ENCODE measurements around the gene EXOC3L2. TPM values are rescaled to one million over a fixed set of nuclear protein-coding genes. Genes with fewer than 3 reads are reported as not detected.

The EXOC3L2 gene
- total and polyA plus RNA-seq, 2 of the 8 experiments (the other 6 are each of a cell fraction or from before 2014, with no cell fraction given), result 1.4 to 1.6 TPM

DNA sequence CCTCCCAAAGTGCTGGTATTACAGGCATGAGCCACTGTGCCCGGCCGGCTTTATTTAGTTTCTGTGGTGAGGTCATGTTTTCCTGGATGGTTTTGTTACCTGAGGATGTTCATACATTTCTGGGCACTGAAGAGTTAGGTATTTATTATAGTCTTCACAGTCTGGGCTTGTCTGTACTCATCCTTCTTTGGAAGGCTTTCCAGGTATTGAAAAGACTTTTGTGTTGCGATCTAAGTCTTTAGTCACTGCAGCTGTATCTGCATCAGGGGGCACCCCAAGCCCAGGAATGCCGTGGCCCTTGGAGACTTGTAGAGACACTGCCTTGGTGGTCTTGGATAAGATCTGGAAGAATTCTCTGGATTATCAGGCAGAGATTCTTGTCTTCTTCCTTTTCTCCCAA is 53.8 kb downstream of the EXOC3L2 start:
- no peak overlapping the region for H3K4me2 ChIP-seq (ENCODE audit: insufficient read depth in 1 of 2, low read depth in 2 of 2, low read length in 2 of 2)
- no peak overlapping the region for H3K27ac ChIP-seq (ENCODE audit: low read depth, low read length)
- no peak overlapping the region for H2BK5ac ChIP-seq (ENCODE audit: low read depth, low read length)
- H4K20me1 ChIP-seq (replicated peaks in 1 of 2; ENCODE audit: control insufficient read depth in 1 of 2, insufficient read depth in 2 of 2, low read length in 2 of 2), result no peaks in the 10 kb centered on the region
- no peak overlapping the region for H2BK12ac ChIP-seq (ENCODE audit: low read depth, low read length)
- no peak overlapping the region for H3K18ac ChIP-seq (ENCODE audit: extremely low read depth, low read length)
- no peak overlapping the region for H2BK120ac ChIP-seq (replicated peaks; ENCODE audit: low read depth, low read length)
- peaks cover 0 to 3% (median 2%) of the 10 kb centered on the region in 4 experiments; a peak in 3 of 7 replicates for H3K4me1 ChIP-seq (replicated peaks in 1 of 4; ENCODE audit: control insufficient read depth in 3 of 4, insufficient read depth in 4 of 4, low read length in 3 of 4)
- no peak overlapping the region for H3K56ac ChIP-seq (replicated peaks; ENCODE audit: insufficient read length, low read depth, low read length)
- no peak overlapping the region for H3K4me3 ChIP-seq (ENCODE audit: extremely low read depth in 1 of 4, insufficient read depth in 2 of 4, low read depth in 3 of 4, low read length in 4 of 4)
- ChIA-PET POLR2A (ENCODE audit: partially characterized antibody) (interaction anchor here (0.6 to 0.7 kb wide), 3 partner anchors 12 to 127 kb away, joined by 3 to 4 read pairs (median 4); no protein-coding TSS in a partner anchor), CTCF (ENCODE audit: partially characterized antibody) (interaction anchor here (0.6 to 2.8 kb wide), 6 partner anchors 9 to 147 kb away, joined by 3 to 15 read pairs (median 5); no protein-coding TSS in a partner anchor)
- no peak for DNase-seq (ENCODE audit: low read depth in 1 of 2, low spot score in 2 of 2)
- H3K27me3 ChIP-seq (replicated peaks in 1 of 4; ENCODE audit: control insufficient read depth in 3 of 4, extremely low read depth in 1 of 4, insufficient read depth in 3 of 4, low read length in 3 of 4), result no peaks in the 10 kb centered on the region; a peak in 1 of 7 replicates
- H3K9me3 ChIP-seq (ENCODE audit: insufficient read depth in 2 of 2, low read depth in 1 of 2, low read length in 1 of 2), result no peaks in the 10 kb centered on the region
- H3K4ac ChIP-seq (replicated peaks; ENCODE audit: insufficient read length, low read depth, low read length), result no peak overlapping the region
- H3K23me2 ChIP-seq (ENCODE audit: low read depth, low read length), result no peaks in the 10 kb centered on the region
- H4K91ac ChIP-seq (replicated peaks; ENCODE audit: insufficient read length, low read length), result no peak overlapping the region
- H3K14ac ChIP-seq (ENCODE audit: insufficient read length), result no peak overlapping the region
- no peak overlapping the region for H3K9ac ChIP-seq (replicated peaks in 1 of 4; ENCODE audit: extremely low read depth in 1 of 4, low read depth in 3 of 4, low read length in 3 of 4)
- FAIRE-seq, result no peak
- H4K8ac ChIP-seq (ENCODE audit: extremely low read depth, insufficient read depth, low read length), result no peak overlapping the region
- no peak overlapping the region for H4K5ac ChIP-seq (ENCODE audit: insufficient read length, low read depth, low read length)
- H2AFZ ChIP-seq (ENCODE audit: low read length), result no peak overlapping the region; the same call in 1 of the 2 replicates
- no peaks in the 10 kb centered on the region for H3K79me1 ChIP-seq (ENCODE audit: low read depth, low read length)
- H2AK5ac ChIP-seq (ENCODE audit: low read depth, low read length), result no peak overlapping the region
- WGBS, 2 experiments (ENCODE audit: extremely low coverage in 1 of 2, insufficient coverage in 1 of 2, insufficient read length in 1 of 2, insufficient replicate concordance in 2 of 2, low coverage in 1 of 2, low lambda C conversion rate in 2 of 2, missing lambda C conversion rate in 1 of 2), result 89% methylated on average over 4 of the region's 4 CpGs; no CpG with 5 or more reads in 1 of the 2 experiments
- no peak overlapping the region for H3K23ac ChIP-seq (ENCODE audit: insufficient read length)
- H2BK15ac ChIP-seq (ENCODE audit: low read length), result no peak overlapping the region
- no peak overlapping the region for H2BK20ac ChIP-seq (ENCODE audit: low read length)
- no peaks in the 10 kb centered on the region for H3K79me2 ChIP-seq (ENCODE audit: control insufficient read depth in 1 of 2, insufficient read depth in 2 of 2, low read length in 2 of 2)
- no peaks in the 10 kb centered on the region for H3K36me3 ChIP-seq (ENCODE audit: control insufficient read depth in 2 of 4, insufficient read depth in 4 of 4, low read length in 3 of 4)
- TF ChIP-seq RFX5 (IDR thresholded peaks at IDR 0.05; ENCODE audit: borderline replicate concordance, low read depth, low read length), result no peak
- TF ChIP-seq YY1 (IDR thresholded peaks at IDR 0.05; ENCODE audit: low read depth, low read length), result no peak
- TF ChIP-seq, protein P1, sequence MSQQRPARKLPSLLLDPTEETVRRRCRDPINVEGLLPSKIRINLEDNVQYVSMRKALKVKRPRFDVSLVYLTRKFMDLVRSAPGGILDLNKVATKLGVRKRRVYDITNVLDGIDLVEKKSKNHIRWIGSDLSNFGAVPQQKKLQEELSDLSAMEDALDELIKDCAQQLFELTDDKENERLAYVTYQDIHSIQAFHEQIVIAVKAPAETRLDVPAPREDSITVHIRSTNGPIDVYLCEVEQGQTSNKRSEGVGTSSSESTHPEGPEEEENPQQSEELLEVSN (IDR thresholded peaks at IDR 0.05), result no peak
- TF ChIP-seq, protein P2, sequence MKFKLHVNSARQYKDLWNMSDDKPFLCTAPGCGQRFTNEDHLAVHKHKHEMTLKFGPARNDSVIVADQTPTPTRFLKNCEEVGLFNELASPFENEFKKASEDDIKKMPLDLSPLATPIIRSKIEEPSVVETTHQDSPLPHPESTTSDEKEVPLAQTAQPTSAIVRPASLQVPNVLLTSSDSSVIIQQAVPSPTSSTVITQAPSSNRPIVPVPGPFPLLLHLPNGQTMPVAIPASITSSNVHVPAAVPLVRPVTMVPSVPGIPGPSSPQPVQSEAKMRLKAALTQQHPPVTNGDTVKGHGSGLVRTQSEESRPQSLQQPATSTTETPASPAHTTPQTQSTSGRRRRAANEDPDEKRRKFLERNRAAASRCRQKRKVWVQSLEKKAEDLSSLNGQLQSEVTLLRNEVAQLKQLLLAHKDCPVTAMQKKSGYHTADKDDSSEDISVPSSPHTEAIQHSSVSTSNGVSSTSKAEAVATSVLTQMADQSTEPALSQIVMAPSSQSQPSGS (IDR thresholded peaks at IDR 0.05; ENCODE audit: low read length), result no peak
- no peak for TF ChIP-seq SIRT6 (IDR thresholded peaks at IDR 0.05; ENCODE audit: low read length)
- no peak for TF ChIP-seq CHD1 (IDR thresholded peaks at IDR 0.05; ENCODE audit: low read depth, low read length)
- TF ChIP-seq, protein P3, sequence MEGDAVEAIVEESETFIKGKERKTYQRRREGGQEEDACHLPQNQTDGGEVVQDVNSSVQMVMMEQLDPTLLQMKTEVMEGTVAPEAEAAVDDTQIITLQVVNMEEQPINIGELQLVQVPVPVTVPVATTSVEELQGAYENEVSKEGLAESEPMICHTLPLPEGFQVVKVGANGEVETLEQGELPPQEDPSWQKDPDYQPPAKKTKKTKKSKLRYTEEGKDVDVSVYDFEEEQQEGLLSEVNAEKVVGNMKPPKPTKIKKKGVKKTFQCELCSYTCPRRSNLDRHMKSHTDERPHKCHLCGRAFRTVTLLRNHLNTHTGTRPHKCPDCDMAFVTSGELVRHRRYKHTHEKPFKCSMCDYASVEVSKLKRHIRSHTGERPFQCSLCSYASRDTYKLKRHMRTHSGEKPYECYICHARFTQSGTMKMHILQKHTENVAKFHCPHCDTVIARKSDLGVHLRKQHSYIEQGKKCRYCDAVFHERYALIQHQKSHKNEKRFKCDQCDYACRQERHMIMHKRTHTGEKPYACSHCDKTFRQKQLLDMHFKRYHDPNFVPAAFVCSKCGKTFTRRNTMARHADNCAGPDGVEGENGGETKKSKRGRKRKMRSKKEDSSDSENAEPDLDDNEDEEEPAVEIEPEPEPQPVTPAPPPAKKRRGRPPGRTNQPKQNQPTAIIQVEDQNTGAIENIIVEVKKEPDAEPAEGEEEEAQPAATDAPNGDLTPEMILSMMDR (IDR thresholded peaks at IDR 0.05; ENCODE audit: control extremely low read depth in 1 of 3, insufficient read depth in 1 of 3, low read depth in 1 of 3, low read length in 3 of 3), result peak in 2 of 3 experiments; percentile 9 to 16; a peak in 3 of 4 replicates
- no peak for TF ChIP-seq TAF7 (optimal IDR thresholded peaks at IDR 0.05; ENCODE audit: borderline replicate concordance, low read depth, low read length)
- no peak for TF ChIP-seq POLR2A (IDR thresholded peaks at IDR 0.05; ENCODE audit: control extremely low read depth in 1 of 2, low read depth in 2 of 2, low read length in 2 of 2)

Data from H1 (cell line).